B cell (primary cell): Measurements from ENCODE around the gene MGAT4C. TPM values are rescaled to one million over a fixed set of nuclear protein-coding genes. Genes with fewer than 3 reads are reported as not detected.

Source experiments
- ATAC-seq: fragments of 200-7000 bp; cut with Tn5 transposase; one replicate; pipeline ENCODE4 v1.10.0; 2021; ENCODE audit warnings: low read depth, mild to moderate bottlenecking, moderate number of reproducible peaks, moderate library complexity
- CTCF ChIA-PET: fragments of 350-600 bp; sonication (Branson Sonifier 250); formaldehyde crosslinking; loops from one replicate; lab custom pipeline; 2021; ENCODE audit warnings: antibody characterized with exemption, inconsistent platforms; lab: Charles Lee
- POLR2A ChIA-PET: fragments of 350-600 bp; sonication (Branson Sonifier 250); formaldehyde crosslinking; loops from one replicate; lab custom pipeline; 2021; ENCODE audit warnings: antibody characterized with exemption; lab: Charles Lee
- DNase-seq: peaks from one replicate; pipeline ENCODE4 v3.0.0; 2013
- H2AFZ ChIP-seq: 2 replicates; pipeline ENCODE4 v1.6.1; 2012; ENCODE audit warnings: mild to moderate bottlenecking, low read depth, low read length; ENCODE audit not compliant: insufficient read depth, poor library complexity, severe bottlenecking
- H3K27ac ChIP-seq, 2 donors: 1 replicate in 1 of 2; 2 replicates in 1 of 2; pipeline ENCODE4 v1.5.1; 2012 to 2013; ENCODE audit warnings: low read length in 2 of 2, mild to moderate bottlenecking in 2 of 2, moderate library complexity in 1 of 2
- H3K27me3 ChIP-seq, 4 experiments: fragments of 200-600 bp in 1 of 4; sonication (generic) in 1 of 4; replicated peaks in 1 of 4; 1 replicate in 2 of 4; 2 replicates in 2 of 4; pipeline versions ENCODE4 v1.6.1 to v1.7.0; 2013 to 2016; ENCODE audit warnings: low read length in 3 of 4, mild to moderate bottlenecking in 2 of 4, mixed read lengths in 1 of 4, moderate library complexity in 1 of 4; ENCODE audit not compliant: insufficient read depth in 4 of 4, control insufficient read depth in 3 of 4; ENCODE audit errors: control extremely low read depth in 1 of 4
- H3K36me3 ChIP-seq, 2 experiments: replicated peaks in 1 of 2; 1 replicate in 1 of 2; 2 replicates in 1 of 2; pipeline versions ENCODE4 v1.6.1 to v1.7.1; 2013; ENCODE audit warnings: low read length in 1 of 2; ENCODE audit not compliant: insufficient read depth in 2 of 2, control insufficient read depth in 1 of 2; ENCODE audit errors: control extremely low read depth in 1 of 2, extremely low read depth in 1 of 2
- H3K4me1 ChIP-seq, 2 donors: fragments of 200-600 bp in 1 of 2; sonication (generic) in 1 of 2; 1 replicate in 1 of 2; 2 replicates in 1 of 2; pipeline versions ENCODE4 v1.5.1 to v1.6.1; 2013 to 2017; ENCODE audit warnings: low read length in 2 of 2; ENCODE audit not compliant: control insufficient read depth in 2 of 2, insufficient read depth in 2 of 2
- H3K4me2 ChIP-seq: replicated peaks from 2 replicates; pipeline ENCODE3; 2012; ENCODE audit warnings: mild to moderate bottlenecking, low read depth, low read length; ENCODE audit not compliant: poor library complexity, severe bottlenecking
- H3K4me3 ChIP-seq, 5 experiments: fragments of 200-600 bp in 1 of 5; sonication (generic) in 1 of 5; 1 replicate in 3 of 5; 2 replicates in 2 of 5; pipeline versions ENCODE4 v1.5.1 to v1.7.0; 2011 to 2016; ENCODE audit warnings: low read length in 4 of 5, mild to moderate bottlenecking in 4 of 5, low read depth in 2 of 5, control low read depth in 1 of 5, moderate library complexity in 1 of 5; ENCODE audit not compliant: insufficient read depth in 1 of 5; ENCODE audit errors: control extremely low read depth in 1 of 5, extremely low read depth in 1 of 5
- H3K79me2 ChIP-seq: fragments of 200-600 bp; sonication (generic); one replicate; pipeline ENCODE4 v1.6.0; 2016; ENCODE audit warnings: low read length; ENCODE audit not compliant: control insufficient read depth, insufficient read depth
- H3K9ac ChIP-seq: fragments of 200-600 bp; sonication (generic); 2 replicates; pipeline ENCODE4 v1.6.1; 2017; ENCODE audit warnings: mild to moderate bottlenecking, low read length, moderate library complexity
- H3K9me3 ChIP-seq, 3 donors: one replicate each; pipeline versions ENCODE4 v1.6.1 to v1.7.1; 2013; ENCODE audit warnings: low read length in 2 of 3; ENCODE audit not compliant: control insufficient read depth in 2 of 3, insufficient read depth in 1 of 3; ENCODE audit errors: control extremely low read depth in 1 of 3
- H4K20me1 ChIP-seq: 2 replicates; pipeline ENCODE4 v1.6.0; 2012; ENCODE audit warnings: mild to moderate bottlenecking, low read length; ENCODE audit not compliant: insufficient read depth, control insufficient read depth, poor library complexity, severe bottlenecking
- H3K27ac Mint-ChIP-seq: one replicate; pipeline ENCODE4 v1.8.0; 2021; ENCODE audit warnings: mixed read lengths
- H3K27me3 Mint-ChIP-seq: one replicate; pipeline ENCODE4 v1.8.0; 2021; ENCODE audit warnings: mixed read lengths
- H3K4me1 Mint-ChIP-seq: one replicate; pipeline ENCODE4 v1.8.0; 2021; ENCODE audit warnings: mixed read lengths
- H3K4me3 Mint-ChIP-seq: one replicate; pipeline ENCODE4 v1.8.0; 2021; ENCODE audit warnings: mixed read lengths
- H3K9me3 Mint-ChIP-seq: one replicate; pipeline ENCODE4 v1.8.0; 2022; ENCODE audit warnings: mixed read lengths; ENCODE audit not compliant: insufficient read depth
- EZH2 ChIP-seq: IDR thresholded peaks from 2 replicates; pipeline ENCODE4 v1.6.1; 2012; ENCODE audit warnings: borderline replicate concordance, low read depth, mild to moderate bottlenecking, moderate library complexity, low read length; ENCODE audit not compliant: insufficient read depth, poor library complexity, severe bottlenecking
- WGBS: methylation state at CpG from one replicate; pipeline ENCODE4 v1.1.5; 2013; ENCODE audit warnings: missing lambda C conversion rate; ENCODE audit not compliant: insufficient coverage; 5-methylcytosine and 5-hydroxymethylcytosine counted together
- intact Hi-C: fragments of 100-400 bp; cut with micrococcal nuclease; formaldehyde crosslinking; loops from one replicate; pipeline ENCODE4 v1.10.0; 2022
- polyA plus RNA-seq: library from polyadenylated mRNA; depleted of rRNA; stranded (reverse); fragments of >200 nt; gene quantifications from 2 replicates; pipeline ENCODE4 v1.2.3, GENCODE V29; 2012
- total RNA-seq, 2 donors: library from RNA; stranded (reverse); fragments of 120-200 nt in 1 of 2; gene quantifications; 1 replicate in 1 of 2; 2 replicates in 1 of 2; pipeline versions ENCODE4 v1.2.3 to v1.2.4, GENCODE V29; 2013 to 2022
- TF ChIP-seq, protein P1 (sequence below): fragments of 200-600 bp; IDR thresholded peaks from one replicate; pipeline ENCODE4 v1.8.0; 2022; ENCODE audit warnings: antibody characterized with exemption, mild to moderate bottlenecking

Gene MGAT4C
- total and polyA plus RNA-seq, 2 donors (not counting 1 experiment from before 2014, with no cell fraction given), result not detected

DNA sequence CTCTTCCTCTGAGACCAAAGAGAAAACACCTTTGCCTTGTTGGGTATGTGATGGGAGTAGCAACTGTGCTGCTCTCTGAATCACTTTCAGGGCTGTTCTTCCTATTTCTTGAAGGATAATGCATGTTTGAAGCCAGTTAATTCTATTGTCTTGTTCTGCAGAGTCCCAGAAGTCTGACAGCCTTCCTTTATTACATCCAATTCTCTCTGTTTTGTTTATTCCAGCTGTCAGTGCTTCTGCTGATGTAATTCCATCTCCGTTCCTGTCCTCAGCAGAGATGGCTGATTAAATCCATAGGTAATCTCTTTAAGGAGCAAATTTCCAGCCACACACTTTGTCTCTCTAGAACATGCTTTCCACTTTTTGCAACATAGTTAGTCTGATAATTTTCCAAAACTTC, 59.7 kb downstream of the MGAT4C start:
- no peak for ATAC-seq

DNA sequence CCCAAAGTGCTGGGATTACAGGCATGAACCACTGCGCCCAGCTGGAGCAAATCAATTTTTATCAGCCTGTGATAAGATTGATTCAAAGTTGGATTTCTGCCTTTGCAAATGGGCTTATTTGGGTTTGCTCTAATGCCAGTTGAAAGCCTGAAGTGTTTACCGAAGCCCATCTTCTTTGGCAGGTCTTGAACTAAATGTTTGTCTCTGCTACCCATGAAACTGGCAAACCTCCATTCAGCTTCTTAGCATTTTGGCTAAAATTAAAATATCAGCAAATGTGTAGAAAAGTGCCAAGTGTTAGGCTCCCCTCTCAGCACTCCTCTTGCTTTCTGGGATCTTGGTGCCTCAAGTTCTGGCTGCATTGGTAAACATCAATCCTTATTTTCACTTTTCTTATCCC, 61.5 kb downstream of the MGAT4C start:
- Histone ChIP-seq H3K4me2 (no peak overlapping the region), H3K9ac (no peak overlapping the region), H3K4me1 (no peaks in the 10 kb centered on the region), H3K4me3 (no peak overlapping the region), H3K27me3 (no peaks in the 10 kb centered on the region), H3K79me2 (no peaks in the 10 kb centered on the region), H3K27ac (no peak overlapping the region), H2AFZ (no peak overlapping the region), H4K20me1 (no peaks in the 10 kb centered on the region), H3K9me3 (no peaks in the 10 kb centered on the region), H3K36me3 (no peaks in the 10 kb centered on the region)
- 100% methylated on average over 1 of the region's 2 CpGs for WGBS
- CTCF ChIA-PET, result no interaction called here
- no peak overlapping the region for H3K4me3 Mint-ChIP-seq
- ATAC-seq (no peak), DNase-seq (no peak)
- intact Hi-C loops, result no loop called here
- no peaks in the 10 kb centered on the region for H3K4me1 Mint-ChIP-seq
- no peaks in the 10 kb centered on the region for H3K9me3 Mint-ChIP-seq
- TF ChIP-seq, protein P1, sequence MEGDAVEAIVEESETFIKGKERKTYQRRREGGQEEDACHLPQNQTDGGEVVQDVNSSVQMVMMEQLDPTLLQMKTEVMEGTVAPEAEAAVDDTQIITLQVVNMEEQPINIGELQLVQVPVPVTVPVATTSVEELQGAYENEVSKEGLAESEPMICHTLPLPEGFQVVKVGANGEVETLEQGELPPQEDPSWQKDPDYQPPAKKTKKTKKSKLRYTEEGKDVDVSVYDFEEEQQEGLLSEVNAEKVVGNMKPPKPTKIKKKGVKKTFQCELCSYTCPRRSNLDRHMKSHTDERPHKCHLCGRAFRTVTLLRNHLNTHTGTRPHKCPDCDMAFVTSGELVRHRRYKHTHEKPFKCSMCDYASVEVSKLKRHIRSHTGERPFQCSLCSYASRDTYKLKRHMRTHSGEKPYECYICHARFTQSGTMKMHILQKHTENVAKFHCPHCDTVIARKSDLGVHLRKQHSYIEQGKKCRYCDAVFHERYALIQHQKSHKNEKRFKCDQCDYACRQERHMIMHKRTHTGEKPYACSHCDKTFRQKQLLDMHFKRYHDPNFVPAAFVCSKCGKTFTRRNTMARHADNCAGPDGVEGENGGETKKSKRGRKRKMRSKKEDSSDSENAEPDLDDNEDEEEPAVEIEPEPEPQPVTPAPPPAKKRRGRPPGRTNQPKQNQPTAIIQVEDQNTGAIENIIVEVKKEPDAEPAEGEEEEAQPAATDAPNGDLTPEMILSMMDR, result no peak
- no peak for TF ChIP-seq EZH2
- H3K27me3 Mint-ChIP-seq, result no peaks in the 10 kb centered on the region
- POLR2A ChIA-PET, result no interaction called here
- H3K27ac Mint-ChIP-seq, result no peak overlapping the region

More for the DNA sequence above, 59.7 kb downstream of the MGAT4C start:
- Mint-ChIP-seq H3K9me3 (no peaks in the 10 kb centered on the region), H3K4me1 (no peaks in the 10 kb centered on the region), H3K27me3 (no peaks in the 10 kb centered on the region), H3K4me3 (no peak overlapping the region), H3K27ac (no peak overlapping the region)
- Histone ChIP-seq H3K79me2 (no peaks in the 10 kb centered on the region), H3K27ac (no peak overlapping the region), H4K20me1 (no peaks in the 10 kb centered on the region), H3K9ac (no peak overlapping the region), H2AFZ (no peak overlapping the region), H3K4me2 (no peak overlapping the region), H3K4me3 (no peak overlapping the region), H3K9me3 (no peaks in the 10 kb centered on the region), H3K36me3 (no peaks in the 10 kb centered on the region), H3K27me3 (no peaks in the 10 kb centered on the region), H3K4me1 (no peaks in the 10 kb centered on the region)
- POLR2A ChIA-PET, result no interaction called here
- 67% methylated on average over 1 of the region's 1 CpG for WGBS
- CTCF ChIA-PET, result no interaction called here
- TF ChIP-seq, protein P1, result no peak
- no peak for TF ChIP-seq EZH2
- no peak for DNase-seq
- intact Hi-C loops, result no loop called here
